ENCODE measurements around the gene KCNA10.

DNA sequence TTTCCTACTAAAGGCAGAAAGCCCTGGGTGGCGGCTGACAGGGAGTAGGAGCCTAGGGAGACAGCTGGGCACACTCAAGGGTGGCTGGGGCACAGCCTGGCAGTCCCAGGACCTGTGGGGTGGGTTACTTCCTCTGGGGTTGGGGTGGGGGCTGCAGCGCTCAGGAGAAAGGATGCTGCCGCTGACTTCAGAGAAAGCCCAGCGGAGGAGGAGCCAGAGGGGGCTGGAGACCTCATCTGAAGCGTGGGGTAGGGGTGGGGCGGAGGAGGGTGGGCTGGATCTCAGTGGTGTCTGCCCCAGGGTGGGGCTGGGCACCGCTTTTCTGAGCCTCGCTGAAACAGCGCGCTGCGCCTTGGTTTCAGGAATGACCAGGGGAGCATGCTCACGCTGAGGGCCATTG is 30.8 kb downstream of the KCNA10 start:
- no peak for TF ChIP-seq POLR2A (IDR thresholded peaks at IDR 0.05)
- TF ChIP-seq CTCF (IDR thresholded peaks at IDR 0.05), result no peak

Measured in right lobe of liver (tissue), 4 donors.